LHCN-M2 (cell line): Measurements from ENCODE around the gene AMFR. TPM values are rescaled to one million over a fixed set of nuclear protein-coding genes. Genes with fewer than 3 reads are reported as not detected.
"Not testable (repeated sequence)": the region's sequence is repeated elsewhere in the genome, so short reads cannot be mapped to it uniquely, and the experiment has no call there.

Source experiments
- DNase-seq: peaks from one replicate; pipeline ENCODE4 v3.0.0-alpha.2; 2012; ENCODE audit warnings: low read depth
- total RNA-seq: library from RNA; depleted of rRNA; stranded (reverse); fragments of >200 nt; gene quantifications from 2 replicates; pipeline ENCODE4 v1.2.3, GENCODE V29; 2014

The AMFR gene
- total RNA-seq, 1 experiment from 2014 or later: 134 TPM

GRCh38 chr16:56424404-56424764 lies 961 bp downstream of the AMFR start:
- peak; percentile 11 for DNase-seq

DNA sequence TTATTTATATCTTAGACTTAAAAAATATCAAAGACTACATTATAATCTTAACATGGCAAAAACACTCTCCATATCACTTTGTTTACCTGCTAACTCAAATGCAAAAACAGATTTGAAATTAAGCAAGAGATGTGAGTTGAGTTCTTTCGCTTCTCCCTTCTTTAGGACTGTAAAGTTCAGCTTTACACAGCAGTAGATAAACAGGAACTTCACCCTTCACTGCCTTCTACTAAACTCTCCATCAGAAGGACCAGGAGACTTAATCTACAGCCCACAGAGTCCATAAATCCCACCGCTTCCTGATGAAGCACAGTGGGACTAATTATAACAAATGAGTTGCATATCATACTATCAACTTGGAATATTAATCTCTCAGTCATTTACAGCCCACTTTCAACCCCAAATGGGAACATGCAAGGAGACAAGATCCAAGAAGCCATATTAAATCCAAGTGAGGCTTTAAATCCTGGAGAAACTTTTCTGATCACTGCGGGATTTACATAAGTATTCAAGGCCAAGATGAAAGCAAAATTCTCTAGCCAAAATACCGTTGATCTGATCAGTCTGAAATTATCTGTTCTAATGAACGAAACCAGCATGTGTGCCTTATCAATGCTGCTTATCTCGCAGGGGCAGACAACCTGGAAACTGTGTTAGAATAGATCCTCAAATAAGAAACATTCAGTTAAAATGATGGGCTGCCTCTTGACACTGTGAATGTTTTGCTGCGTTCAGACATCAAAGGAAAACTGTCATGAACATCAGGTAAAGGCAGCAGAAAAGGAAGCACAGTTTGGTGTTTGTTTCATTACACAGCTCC lies 1.6 kb downstream of the AMFR start:
- DNase-seq: no peak

GRCh38 chr16:56422896-56423441 lies 2.4 kb downstream of the AMFR start:
- no peak for DNase-seq

- no peak for DNase-seq
These were observed 3.2 kb downstream of the AMFR start for GRCh38 chr16:56421976-56422669.

DNA sequence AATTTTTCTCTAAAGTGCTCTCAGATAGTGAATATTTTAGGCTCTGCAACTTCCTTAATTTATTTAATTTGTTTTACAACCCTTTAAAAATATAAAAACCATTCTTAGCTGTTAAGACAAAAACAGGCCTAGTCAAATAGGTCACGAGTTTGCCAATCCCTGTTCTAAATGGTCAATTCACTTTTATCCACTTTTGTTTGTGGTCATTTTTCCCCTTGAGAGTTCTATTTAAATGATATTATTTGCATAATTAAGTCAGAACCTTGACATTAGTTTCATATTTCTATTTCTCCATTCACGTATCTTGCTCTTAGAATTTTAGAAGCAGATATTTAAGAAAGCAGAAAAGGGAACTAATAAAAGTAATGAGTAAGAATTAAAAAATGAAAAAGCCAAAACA lies 4.0 kb downstream of the AMFR start:
- no peak for DNase-seq

DNA sequence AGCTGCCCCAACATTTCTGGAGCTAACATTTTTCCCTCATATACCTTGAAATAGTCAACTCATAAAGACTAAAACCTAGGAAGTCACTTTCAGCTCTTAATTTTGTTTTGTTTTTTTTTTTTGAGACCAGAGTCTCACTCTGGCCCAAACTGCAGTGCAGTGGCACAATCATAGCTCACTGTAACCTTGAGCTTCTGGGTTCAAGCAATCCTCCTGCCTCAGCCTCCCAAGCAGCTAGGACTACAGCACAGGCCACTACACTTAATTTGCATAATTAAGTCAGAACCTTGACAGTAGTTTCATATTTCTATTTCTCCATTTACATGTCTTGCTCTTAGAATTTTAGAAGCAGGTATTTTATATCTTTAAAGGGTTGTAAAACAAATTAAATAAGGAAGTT lies 4.7 kb downstream of the AMFR start:
- DNase-seq: no peak

DNA sequence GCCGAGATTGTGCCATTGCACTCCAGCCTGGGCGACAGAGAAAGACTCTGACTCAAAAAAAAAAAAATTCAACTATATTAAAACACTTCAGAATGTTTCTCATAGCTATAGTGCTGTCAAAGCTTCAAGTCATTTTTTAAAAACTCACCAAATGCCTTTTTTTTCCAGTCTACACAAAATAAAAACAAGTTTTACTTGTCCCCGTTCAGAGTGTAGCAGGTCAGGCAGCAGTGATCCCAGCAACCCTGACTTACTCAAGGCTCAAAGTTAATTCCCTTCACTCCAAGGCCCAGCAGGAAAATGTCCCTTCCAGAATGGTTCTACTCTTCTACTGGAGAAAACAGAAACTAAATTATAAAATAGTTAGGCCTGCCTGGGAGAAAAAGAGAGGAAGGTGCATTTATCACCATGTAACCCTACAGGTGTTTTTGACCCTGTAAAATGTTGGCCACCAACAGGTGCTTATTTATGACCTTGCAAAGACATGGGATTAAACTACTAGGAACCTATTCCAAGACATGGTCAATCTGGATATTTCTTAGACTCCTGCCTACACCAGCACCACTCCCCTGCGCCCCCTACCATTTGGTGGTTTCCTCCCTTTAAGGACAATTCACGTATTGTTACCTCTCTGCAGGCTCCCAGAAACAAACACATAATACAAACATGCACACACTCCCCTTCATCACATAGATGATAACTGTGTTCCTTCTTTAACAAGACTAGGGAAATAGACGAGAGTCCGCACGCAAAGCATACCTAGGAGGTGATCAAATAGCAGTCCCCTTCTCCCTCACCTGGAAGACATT lies 5.4 kb downstream of the AMFR start:
- DNase-seq: no peak

DNA sequence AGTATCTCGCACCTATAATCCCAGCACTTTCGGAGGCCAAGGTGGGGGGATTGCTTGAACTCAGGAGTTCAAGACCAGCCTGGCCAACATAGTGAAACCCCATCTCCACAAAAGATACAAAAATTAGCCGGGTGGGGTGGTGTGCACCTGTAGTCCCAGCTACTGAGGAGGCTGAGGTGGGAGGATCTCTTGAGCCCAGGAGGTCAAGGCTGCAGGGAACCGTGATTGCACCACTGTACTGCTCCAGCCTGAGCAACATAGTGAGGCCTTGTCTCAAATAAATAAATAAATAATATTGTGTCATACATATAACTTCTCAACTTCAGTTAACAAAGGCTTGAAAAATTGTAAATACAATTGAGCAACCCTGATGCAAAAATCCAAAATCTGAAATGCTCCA lies 8.2 kb downstream of the AMFR start:
- DNase-seq: no peak

- no peak for DNase-seq
These were observed 9.5 kb downstream of the AMFR start for GRCh38 chr16:56415875-56416274.

GRCh38 chr16:56414366-56414765 lies 11.0 kb downstream of the AMFR start:
- no peak for DNase-seq

GRCh38 chr16:56413381-56413780 lies 12.0 kb downstream of the AMFR start:
- DNase-seq: no peak

GRCh38 chr16:56411624-56412023 lies 13.7 kb downstream of the AMFR start:
- DNase-seq: no peak

DNA sequence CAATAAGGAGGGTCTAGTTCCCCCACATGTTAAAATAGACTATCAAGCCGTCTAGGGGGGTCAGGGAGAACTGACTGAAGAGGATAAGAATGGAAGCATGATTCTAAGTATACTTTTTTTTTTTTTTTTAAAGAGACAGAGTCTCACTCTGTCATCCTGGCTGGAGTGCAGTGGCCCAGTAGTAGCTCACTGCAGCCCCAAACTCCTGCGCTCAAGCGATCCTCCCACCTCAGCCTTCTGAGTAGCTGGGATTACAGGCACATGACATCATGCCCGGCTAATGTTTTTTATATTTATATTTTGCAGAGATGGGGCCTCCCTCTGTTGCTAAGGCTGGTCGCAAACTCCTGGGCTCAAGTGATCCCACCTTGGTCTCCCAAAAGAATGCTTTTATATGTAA lies 14.2 kb downstream of the AMFR start:
- no peak for DNase-seq

DNA sequence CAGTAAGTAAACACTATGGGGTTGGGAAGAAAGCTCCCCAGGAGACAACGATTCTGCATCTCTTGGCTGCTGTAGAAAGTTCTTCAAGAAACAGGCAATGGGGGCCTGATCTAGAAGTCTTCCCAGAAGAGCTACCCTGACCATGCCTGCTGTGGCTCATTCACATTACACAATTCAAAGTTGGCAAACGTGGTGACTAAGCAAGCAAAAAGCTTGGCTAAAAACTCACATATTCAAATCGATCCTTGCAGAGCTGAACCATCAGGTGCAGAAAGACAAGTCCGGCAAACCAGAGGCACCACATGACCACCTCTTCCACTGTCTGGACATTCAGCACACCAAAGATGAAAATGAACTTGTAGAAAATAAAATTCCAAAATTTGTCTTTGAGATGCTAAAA lies 16.1 kb downstream of the AMFR start:
- DNase-seq: peak; percentile 50

DNA sequence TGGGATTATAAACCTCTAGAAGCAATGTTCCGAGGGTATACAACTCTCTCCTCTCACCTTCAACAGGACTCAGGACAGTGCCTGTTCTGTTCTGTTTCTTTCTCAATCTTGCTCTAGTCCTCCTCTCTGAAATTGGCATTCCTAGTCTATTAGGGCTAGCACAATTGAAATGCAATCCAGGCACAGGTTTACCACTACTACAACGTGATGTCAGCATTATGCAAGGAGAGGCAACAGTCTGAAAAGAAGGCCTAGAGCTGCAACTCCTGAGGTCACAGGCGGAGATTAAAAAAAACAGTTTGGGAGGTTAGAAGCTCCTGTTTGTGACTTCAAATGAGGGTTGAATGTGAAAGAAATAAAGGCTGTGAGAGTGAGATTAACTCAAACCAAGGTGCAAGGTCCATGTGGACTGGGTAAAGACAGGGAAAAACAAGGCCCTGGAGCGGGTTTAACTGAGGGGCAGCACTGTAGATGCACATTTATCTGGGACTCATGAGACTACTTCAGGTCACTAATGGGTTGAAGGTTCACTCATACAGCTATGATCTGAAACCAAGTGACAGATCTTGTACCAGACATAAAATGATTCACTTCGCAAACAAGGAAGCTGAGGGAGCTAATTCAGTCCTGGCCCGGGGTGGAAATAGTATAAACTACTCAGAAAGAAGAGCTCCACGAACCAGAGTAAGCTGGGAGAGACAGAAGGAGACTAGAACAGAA lies 16.8 kb downstream of the AMFR start:
- no peak for DNase-seq

DNA sequence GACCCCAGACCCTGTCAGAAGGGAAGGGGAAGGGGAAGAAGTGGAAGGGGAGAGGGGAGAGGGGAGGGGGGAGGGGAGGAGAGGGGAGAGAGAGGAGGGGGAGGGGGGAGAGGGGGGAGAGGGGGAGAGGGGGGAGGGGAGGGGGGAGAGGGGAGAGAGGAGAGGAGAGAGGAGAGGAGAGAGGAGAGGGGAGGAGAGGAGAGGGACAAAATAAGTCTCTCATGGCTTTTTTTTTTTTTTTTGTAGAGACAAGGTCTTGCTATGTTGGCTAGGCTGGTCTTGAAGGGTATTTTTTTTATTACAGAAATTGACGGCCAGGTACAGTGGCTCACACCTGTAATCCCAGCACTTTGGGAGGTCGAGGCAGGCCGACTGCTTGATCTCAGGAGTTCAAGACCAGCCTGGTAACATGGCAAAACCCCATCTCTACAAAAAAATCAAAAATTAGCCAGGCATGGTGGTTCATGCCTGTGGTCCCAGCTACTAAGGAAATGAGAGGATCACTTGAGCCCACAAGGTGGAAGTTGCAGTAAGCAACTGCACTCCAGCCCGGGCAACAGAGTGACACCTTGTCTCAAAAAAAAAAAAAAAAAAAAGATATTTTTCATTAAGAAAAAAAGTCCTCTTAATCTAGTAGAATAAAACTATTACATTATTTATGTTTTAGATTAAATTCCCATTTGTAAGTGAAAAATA lies 19.2 kb downstream of the AMFR start:
- DNase-seq: no peak

DNA sequence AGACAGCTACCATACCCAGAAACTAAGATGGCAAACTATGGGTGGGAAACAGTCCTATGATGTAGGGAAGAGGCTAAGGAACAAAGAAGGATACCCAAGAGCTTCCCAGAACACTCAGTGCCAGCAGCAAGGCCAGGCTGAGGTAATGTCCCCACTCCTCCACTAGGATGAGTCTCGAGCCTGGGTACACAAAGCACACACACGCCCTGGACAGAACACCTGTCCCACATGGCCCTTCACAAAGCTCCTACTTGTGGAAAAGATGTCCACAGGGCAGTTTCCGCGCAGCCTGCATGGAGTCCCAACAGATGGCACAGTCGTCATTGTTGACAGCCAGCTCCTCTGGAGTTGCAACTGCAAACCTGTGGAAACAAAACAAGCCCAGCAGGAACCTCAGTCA lies 23.9 kb downstream of the AMFR start:
- peak; percentile 37 for DNase-seq

DNA sequence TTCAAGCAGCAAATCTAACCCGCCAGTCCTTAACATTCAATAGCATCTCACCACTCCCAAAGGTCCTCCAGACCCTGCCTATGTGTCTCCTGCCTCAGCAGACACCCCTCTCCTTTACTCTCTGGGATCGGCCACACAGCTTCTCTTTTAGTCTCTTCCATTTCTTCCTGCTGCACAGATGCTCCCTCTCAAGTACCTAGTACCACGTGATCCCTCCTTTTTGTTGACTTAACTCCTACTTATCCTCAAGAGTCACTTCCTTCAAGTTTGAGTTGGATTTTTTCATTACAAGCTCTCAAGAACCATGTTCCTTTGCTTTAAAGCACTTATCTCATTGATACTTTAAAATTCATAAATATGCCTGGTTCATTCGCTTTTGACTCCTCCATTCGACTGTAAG lies 24.9 kb downstream of the AMFR start:
- no peak for DNase-seq

DNA sequence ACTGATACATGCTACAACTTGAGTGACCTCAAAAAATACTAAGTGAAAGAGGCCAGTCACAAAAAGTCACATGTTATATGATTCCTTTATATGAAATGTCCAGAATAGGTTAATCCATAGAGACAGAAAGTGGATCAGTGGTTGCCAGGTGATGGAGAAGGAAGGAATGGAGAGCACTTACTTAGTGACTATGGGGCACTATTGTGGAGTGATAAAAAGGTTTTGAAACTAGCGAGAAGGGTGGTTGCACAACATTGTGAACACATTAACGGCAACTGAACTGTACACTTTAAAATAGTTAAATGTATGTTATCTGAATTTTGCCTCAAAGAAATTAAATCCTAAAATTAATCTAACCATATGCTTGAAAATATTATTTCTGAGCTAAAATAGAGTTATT lies 25.9 kb downstream of the AMFR start:
- DNase-seq: no peak

DNA sequence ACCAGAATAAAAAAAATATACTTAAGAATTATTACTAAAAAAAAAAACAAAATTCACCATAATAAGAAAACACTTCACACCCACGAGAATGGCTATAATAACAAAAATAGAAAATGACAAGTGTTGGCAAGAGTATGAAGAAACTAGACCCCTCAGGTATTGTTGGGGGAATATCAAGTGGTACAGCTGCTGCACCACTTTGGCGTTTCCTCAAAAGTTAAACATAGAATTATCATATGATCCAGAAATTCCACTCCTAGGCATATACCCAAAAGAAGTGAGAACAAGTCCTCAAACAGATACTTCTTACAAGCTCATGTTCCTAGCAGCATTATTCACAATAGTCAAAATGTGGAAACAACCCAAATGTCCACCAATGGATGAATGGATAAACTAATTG lies 26.3 kb downstream of the AMFR start:
- no peak for DNase-seq

- not testable (repeated sequence) for DNase-seq
These were observed 28.6 kb downstream of the AMFR start for GRCh38 chr16:56396724-56397123.
